COLO829 (cell line): ENCODE data around the gene LEP.

Experiments used
- DNase-seq: peaks from one replicate; pipeline ENCODE4 v3.0.0; 2012; ENCODE audit warnings: low spot score

The LEP gene

DNA sequence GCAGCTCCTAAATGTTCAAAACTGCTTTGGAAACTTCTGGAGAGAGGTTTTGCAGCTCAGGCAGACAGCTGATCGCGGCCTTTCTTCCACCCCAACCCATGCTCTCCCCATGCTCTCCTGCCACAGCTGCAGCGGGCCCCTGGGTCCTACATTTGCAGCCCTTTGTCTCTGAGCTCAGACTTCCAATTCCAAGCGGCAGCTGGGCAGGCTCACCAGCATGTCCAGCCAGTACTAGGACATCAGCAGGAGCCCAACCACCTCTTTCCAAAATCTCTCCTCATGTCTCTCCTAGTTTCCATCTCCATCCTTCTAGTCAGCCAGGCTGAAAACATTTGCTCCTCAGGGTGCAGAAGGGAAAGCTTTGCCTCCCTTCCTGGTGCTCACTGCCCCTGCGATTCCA is 6.0 kb downstream of the LEP start:
- DNase-seq, result no peak

DNA sequence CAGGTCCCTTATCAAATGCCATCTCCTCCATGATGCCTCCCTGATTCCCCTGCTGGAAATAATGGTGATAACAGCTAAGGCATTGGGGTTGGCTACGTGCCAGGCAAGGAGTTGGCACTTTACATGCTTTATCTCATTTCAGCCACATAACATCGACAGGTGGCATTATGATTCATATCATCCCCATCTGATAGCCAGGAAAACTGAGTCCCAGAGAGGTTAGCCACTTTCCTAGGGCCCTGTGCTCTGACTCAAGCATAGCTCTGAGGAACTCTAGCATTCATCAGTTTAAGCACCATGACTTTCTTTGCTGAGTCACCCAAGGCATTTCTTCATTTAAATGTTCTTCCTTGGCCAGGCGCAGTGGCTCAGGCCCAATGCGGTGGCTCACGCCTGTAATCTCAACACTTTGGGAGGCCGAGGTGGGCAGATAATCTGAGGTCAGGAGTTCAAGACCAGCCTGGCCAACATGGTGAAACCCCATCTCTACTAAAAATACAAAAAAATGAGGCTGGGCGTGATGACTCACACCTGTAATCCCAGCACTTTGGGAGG is 6.6 kb downstream of the LEP start:
- no peak for DNase-seq

DNA sequence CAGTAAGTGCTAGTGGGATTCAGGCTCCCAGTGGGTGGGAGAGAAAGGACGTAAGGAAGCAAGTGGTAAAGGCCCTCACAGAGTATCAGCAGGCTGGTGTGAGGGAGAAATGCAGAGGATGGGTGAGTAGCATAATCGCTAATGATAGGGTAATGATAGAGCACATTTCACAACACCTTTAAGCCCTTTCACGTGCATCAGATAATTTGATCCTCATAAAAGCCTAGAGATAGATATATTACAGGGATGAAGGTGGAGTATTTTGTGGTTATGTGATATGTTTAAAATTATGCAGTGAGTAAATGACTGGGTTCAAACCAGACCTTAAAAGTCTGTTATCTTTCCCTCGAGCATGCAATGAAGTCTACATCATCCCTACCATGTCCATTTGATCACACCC is 10.3 kb downstream of the LEP start:
- DNase-seq, result no peak

DNA sequence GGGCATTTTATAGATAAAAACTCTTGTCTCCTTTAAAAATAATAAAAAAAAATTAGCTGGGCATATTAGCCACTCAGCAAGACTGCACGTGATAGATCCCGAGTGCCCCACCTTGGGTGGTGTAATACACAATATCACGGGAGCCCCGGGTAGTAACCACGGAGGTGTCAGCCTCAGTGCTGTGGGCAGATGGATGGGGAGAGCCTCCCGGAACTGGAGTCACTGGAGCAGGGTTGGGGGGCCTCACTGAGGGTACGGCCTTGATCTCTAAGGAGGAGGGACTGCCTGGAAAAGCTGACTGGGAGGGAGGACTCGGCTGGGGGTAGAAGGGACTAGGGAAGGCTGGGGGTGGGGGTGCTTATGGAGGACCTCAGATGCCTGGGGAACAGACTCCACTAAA is 12.6 kb downstream of the LEP start:
- DNase-seq, result no peak

DNA sequence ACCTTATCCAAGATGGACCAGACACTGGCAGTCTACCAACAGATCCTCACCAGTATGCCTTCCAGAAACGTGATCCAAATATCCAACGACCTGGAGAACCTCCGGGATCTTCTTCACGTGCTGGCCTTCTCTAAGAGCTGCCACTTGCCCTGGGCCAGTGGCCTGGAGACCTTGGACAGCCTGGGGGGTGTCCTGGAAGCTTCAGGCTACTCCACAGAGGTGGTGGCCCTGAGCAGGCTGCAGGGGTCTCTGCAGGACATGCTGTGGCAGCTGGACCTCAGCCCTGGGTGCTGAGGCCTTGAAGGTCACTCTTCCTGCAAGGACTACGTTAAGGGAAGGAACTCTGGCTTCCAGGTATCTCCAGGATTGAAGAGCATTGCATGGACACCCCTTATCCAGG is 13.4 kb downstream of the LEP start:
- no peak for DNase-seq

DNA sequence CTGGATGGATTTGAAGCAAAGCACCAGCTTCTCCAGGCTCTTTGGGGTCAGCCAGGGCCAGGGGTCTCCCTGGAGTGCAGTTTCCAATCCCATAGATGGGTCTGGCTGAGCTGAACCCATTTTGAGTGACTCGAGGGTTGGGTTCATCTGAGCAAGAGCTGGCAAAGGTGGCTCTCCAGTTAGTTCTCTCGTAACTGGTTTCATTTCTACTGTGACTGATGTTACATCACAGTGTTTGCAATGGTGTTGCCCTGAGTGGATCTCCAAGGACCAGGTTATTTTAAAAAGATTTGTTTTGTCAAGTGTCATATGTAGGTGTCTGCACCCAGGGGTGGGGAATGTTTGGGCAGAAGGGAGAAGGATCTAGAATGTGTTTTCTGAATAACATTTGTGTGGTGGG is 14.2 kb downstream of the LEP start:
- no peak for DNase-seq

DNA sequence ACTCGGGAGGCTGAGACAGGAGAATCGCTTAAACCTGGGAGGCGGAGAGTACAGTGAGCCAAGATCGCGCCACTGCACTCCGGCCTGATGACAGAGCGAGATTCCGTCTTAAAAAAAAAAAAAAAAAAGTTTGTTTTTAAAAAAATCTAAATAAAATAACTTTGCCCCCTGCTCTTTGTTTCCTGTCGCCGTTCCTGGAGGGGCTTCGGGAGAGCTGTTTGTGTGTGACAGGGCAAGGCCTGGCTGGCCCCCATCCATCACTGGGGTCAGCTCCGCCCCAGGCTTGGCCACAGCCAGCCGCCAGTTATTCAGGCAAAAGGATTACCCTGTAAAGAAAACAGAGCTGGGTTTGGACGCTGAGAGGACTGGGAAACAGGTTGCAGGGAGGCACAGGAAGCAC is 16.4 kb downstream of the LEP start:
- no peak for DNase-seq

DNA sequence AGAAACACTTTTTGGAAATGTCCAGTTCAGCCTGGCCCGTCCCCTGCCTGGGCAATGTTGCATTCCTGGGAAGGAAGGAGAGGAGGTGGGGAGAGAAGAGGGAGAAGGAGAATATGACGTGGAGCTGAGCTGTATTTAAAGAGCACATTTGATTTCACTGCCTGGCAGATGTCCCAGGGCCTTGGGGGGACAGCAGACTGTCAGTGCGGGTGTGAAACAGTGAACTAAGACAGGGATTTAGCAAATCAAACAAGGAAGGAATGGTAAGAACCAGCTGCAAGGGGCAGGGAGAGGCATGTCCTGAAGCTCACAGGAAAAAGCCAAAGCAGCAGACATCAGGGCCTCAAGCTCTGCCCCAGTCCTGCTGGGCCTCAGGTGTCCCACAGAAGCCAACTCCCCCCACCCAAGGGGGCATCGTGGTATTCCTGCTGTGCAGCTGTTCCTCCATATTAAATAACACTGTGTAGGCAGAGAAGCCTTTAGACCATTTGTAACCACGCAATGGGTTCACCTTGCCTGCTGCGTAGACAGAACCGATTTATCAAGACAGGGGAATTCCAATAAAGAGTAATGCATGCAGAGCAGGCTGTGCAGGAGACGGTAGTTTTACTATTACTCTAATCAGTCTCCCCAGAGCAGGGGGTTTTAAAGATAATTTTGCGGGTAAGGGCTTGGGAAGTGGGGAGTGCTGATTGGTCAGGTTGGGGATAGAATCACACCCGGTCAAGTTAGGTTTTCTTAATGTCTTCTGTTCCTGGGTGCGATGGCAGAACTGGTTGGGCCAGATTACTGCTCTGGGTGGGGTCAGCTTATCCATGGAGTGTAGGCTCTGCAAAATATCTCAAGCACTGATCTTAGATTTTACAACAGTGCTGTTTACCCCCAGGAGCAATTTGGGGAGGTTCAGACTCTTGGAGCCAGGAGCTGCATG is 18.3 kb downstream of the LEP start:
- no peak for DNase-seq

DNA sequence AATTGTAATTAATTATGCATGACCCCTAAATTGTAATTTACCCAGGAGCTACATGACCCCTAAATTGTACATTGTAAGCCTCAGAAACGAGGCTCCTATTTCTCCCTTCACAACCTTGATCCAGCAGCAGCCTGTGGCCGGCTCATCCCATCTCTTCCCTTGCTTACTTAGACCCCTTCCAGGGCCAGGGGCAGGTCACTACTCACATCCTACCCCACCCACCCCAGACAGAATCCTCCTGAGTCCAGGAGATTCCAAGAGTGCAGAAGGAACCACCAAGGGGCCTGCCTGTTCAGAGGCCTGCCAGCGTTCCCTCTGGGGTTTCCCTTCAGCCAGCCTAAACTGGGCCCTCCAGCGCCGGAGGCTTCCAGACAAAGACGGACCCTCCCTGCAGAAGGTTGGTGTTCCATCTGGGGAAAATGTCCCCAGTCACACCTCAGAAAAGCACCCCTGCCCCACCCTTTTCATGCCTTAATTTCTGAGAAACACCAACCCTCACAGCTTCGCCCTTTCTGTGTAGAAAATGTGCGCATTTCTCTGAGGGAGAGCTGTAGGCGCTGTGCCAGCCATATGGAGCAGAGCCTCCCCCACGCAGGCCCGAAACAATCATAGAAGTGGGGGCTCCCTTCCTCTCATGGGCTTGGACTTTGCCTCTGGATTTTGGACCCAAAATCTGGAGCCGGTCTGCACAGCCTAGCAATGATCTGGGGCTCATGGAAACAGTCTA is 19.2 kb downstream of the LEP start:
- no peak for DNase-seq

DNA sequence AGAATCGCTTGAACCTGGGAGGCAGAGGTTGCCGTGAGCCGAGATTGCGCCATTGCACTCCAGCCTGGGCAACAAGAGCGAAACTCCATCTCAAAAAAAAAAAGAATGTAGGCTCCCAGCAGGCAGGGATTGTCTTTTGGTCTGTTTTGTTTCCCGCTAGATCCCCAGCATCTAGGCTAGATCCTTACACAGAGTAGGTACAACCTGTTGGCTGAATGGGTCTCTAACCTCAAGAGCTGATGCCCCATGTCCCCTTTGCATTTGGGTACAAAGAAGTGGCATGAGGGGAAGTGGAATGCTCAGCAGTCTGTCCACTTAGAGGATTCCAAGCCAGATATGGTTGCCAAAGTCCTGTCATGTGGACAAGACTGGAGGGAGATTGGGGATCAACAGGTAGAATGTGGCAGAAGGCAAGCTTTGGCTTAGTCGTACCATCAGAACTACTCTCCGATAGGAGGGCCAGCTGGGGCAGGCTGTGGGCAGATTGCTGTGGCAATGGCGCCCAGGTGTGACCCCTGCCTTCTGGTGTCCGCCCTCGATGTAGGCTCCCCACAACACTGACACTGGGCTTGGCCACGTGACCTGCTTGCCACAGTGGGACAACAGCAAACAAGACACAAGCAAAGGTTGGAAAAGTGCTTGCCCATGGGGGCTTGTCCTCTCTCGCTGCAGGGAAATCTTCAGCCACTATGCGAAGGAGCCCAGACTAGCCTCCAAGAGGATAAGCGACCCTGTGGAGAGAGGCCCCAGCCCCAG is 21.4 kb downstream of the LEP start:
- no peak for DNase-seq

DNA sequence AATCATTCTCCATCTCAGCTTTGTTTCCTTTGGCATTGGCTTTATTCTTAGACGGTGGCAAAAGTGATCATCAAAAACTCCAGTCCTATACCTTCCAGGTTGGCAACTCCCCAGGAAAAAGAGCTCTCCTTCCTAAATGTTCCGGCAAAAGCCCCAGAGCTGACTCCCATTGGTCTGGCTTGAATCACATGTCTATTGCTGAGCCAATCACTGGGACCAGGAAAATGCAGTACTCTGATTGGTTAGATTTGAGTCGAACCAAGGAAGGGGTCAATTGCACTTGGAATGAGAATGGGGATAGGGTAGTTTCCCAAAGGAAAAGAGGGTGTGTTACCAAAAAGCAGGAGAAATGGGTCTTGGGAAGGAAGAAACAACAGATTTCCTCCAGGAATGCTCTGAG is 22.3 kb downstream of the LEP start:
- no peak for DNase-seq

DNA sequence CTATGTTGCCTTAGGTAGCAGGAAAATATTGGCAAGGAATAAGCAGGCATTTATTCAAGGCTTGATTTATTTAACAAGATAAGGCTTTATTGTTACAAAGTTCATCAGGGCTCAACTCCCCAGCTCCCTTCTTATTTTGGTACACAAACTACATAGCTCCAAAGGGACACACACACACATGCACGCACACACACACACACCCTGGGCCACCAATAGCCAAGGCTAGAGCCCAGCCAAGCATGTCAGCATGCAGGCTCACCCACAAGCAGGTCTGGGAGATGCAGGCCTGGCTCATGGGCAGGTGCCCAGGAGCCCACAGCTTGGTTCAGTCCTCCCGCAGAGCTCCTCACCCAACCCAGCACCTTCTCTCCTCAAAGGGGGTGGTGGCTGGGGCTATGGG is 23.4 kb downstream of the LEP start:
- no peak for DNase-seq

DNA sequence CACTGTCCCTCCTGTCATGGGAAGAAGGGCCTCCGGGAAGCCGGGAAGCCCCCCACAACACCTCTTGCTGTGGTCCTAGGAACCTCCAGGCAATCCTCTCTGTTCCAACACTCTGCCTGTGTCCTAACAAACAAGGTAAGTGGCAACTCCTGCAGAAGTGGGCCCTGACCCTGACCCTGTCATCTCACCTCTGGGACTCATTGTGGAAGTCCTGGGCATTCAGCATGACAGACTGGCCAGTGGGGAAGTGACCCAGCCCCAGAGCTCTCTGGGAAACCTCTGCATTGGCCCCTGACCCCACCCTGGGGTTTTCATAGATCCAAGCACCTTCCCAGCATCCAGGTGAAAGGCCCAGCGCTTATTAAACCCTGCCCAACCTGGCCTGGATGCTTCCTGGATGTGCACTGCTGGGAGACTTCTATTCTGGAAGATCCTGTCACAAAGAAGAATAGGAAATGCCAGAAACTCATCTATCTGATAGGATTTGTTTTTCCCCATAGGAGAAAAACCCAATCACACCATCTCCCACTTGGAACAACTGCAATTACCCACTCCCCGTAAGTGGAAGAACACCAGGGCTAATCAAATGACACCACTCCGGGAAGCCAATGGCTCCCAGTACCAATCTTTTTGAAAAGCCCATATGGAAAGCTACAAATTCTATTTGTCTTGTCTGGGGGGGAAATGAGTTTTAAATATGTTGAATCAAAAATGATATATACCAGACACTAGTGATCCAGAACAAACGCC is 24.3 kb downstream of the LEP start:
- no peak for DNase-seq

DNA sequence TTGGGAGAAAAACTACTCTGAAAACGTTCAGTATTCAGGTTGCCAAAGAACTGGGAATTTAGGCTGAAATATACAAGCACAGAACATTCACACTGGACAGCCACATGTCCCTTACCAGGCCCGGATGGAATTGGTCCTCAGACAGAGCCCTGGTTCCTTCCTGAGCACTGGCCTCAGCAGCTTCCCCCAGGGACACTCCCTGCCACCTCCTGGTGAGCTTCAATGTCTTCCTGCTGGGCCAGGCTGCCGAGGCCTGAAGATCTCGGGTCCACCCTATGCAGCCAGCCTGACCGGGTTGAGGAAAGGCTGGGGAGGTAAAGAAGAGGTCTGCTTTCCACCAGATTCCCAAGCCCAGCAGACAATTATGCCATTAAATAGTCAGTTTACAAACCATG is 24.8 kb downstream of the LEP start:
- DNase-seq, result no peak

DNA sequence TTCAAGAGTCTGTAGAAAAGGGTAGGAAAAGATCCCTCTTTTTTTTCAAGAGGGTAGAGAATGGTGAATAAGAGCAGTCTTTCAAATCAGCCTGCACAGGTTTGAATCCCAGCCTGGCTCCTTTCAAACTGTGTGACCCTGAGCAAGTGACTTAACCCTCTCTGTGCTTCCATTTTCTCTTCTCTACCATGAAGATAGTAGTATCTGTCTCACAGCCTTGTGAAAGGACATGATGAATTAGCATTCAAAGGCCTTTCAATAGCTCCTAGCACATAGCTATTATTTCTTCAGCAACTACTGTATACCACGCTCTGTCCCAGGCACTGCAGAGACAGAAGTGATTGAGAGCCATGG is 25.4 kb downstream of the LEP start:
- DNase-seq, result no peak

DNA sequence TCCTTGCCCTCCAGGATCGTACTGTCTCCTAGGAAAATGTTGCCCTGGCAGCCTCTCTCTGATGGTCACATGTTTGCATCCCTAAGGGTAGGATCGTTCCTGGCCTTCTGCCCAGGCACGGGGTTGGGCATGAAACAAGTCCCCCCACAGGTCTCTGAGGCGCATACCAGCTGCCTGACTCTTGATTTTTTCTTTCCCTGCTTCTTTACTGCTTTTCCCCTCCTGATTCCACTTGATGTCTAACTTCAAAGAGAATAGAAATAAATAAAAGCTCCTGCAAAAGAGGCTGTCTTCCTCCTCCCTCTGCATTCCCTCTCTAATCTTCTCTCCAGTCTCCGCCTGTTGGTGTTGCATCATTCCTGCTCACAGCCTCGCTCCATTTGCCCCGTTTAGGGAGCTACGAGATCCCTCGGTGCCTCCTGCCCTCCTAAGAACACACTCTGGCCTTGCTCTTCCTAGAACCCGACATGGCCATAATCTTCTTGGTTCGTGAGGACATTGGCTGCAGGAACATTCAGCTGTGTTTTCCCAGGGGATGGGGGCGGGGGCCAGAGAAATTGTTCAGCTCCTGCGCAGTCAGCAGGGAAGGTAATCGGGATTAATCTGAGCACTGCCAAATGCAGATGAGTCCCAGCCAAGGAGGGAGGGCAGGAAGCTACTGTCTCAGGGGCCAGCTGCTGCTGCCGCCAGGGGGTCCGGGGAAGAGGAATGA is 26.0 kb downstream of the LEP start:
- DNase-seq, result peak; percentile 64

DNA sequence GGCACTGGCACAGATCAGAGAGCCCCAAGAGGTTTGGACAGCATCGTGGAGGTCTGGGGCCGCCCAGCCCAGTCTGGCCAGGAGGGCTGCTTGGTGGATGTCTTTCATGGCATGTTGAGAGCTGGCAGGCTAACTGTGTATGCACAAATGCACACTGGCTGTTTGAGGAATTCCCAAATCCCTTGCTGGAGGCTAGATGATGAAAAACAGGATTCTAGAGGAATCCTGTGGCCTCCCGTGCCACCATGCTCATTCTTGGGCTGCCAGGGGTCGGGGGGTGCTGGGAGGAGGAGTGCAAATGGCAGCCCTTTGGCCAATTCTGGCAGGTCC is 26.5 kb downstream of the LEP start:
- no peak for DNase-seq

DNA sequence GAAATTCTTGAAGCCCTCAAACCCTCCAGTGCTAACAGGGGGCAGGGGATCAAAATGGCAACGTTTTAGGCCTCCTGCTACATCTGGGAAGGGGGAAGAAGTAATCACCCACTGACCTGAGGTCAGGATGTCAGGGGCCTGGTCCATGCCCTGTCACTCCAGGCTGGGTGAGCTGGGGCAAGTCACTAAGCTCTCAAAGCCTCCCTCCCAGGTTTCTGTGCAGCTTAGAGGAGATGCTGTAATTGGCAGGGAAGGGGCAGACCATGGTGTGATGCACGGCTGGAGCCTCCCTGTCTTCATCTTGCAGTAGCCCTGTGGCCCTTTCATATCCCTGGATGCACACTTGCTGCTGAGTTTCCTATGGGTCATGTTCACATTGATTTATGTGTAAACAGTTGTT is 27.2 kb downstream of the LEP start:
- no peak for DNase-seq

DNA sequence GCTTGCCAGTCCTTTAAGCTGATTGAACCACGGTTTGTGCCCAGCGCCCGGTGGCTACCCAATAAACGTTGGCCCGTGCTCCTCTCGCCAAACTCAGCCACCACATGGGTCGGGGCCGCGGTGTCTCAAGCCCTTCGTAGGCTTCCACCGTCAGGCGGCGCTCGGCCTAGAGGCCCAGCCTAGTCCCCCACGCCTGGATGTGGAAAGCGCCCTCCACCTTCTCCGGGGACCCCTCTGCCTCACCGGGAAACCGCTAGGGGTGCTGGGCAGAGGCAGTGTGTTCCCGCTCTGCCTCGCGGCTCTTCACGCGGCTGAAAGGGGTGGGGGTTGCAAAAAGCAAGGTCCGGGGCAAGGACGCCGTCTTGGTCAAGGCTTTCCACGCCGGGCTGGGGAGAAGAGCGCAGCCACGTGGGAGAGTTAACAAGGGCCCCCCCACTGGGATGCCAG is 29.8 kb downstream of the LEP start:
- DNase-seq, result no peak

DNA sequence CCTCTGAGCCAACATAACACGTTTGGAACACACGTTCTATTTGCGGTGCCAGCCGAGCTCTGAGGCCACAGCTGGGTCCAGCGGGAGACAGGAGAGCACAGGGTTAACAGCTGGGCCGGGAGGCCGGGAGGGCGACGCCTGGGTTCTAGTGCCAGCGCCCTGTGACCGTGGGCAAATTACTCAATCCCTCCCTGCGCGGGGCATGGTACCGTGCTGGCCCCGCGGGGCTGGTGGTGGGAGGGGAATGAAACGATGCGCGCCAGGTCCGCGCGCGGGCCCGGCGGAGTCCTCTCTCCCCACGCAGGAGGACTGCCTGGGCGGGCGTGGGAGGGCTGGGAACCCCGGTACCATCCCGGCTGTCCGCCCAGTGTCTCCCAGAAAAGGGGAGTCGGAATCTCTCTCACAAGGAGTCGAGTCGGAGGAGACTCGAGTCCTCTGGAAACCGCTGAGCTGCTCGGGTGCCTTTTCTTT is 30.4 kb downstream of the LEP start:
- no peak for DNase-seq

DNA sequence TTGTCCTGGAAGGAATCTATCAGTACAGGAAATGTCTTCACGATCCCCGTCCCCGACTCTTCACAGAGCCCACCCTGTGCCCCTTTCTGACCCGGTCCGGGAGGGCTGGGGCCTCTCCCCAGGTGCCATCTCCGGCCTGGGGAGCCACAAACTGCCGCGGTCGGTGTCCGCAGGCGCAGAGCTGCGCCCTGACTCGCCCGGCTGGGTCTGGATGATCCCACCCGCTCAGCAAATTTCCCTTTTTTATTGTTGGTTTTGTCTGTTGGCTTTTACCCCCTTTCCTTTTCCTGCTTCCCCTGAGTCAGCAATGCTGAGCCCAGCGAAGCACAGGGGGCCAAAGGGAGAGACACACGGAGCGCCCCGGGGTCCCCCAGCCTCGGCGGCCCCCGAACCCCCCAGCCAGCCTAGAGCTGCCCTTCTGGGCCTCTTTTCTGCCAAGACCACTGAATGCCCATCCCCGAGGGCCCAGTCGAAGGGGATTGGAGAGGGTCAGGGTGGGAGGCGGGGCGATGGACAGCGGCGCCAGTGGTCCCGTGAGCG is 30.9 kb downstream of the LEP start:
- DNase-seq, result no peak
